COR-L47 (cell line): ENCODE measurements around the gene ITGAX.

Experiments used
- DNase-seq: peaks from one replicate; lab custom pipeline; 2025; lab: John Stamatoyannopoulos, UW

The ITGAX gene

GRCh38 chr16:31348579-31348978 is 6.4 kb upstream of the ITGAX start:
- DNase-seq, result no peak

- DNase-seq, result no peak
These were observed 4.5 kb upstream of the ITGAX start for GRCh38 chr16:31350275-31351005.

GRCh38 chr16:31351246-31351941 is 3.6 kb upstream of the ITGAX start:
- DNase-seq, result no peak

GRCh38 chr16:31351942-31352325 is 3.0 kb upstream of the ITGAX start:
- DNase-seq, result no peak

GRCh38 chr16:31352376-31353115 is 2.4 kb upstream of the ITGAX start:
- DNase-seq, result no peak

GRCh38 chr16:31355431-31356100 is 590 bp downstream of the ITGAX start:
- DNase-seq, result no peak

- no peak for DNase-seq
These were observed 1.8 kb downstream of the ITGAX start for GRCh38 chr16:31356566-31357323.

- no peak for DNase-seq
These were observed 2.5 kb downstream of the ITGAX start for GRCh38 chr16:31357324-31358109.

GRCh38 chr16:31360251-31360650 is 5.3 kb downstream of the ITGAX start:
- DNase-seq, result no peak

- DNase-seq, result no peak
These were observed 6.5 kb downstream of the ITGAX start for GRCh38 chr16:31361201-31362110.

GRCh38 chr16:31362476-31363405 is 7.8 kb downstream of the ITGAX start:
- no peak for DNase-seq

- no peak for DNase-seq
These were observed 8.7 kb downstream of the ITGAX start for GRCh38 chr16:31363721-31364120.

- DNase-seq, result no peak
These were observed 9.4 kb downstream of the ITGAX start for GRCh38 chr16:31364421-31364820.

GRCh38 chr16:31365131-31365865 is 10.3 kb downstream of the ITGAX start:
- no peak for DNase-seq

GRCh38 chr16:31367853-31368252 is 12.9 kb downstream of the ITGAX start:
- no peak for DNase-seq

- DNase-seq, result no peak
These were observed 16.0 kb downstream of the ITGAX start for GRCh38 chr16:31371008-31371407.

- no peak for DNase-seq
These were observed 16.9 kb downstream of the ITGAX start for GRCh38 chr16:31371619-31372484.
